Endothelial cell of umbilical vein (primary cell): Measurements from ENCODE around the gene PCMTD2. TPM values are rescaled to one million over a fixed set of nuclear protein-coding genes. Genes with fewer than 3 reads are reported as not detected.

Source experiments
- BruUV-seq: library from RNA; stranded (reverse); fragments of 400-500 nt; replicated peaks from 2 replicates; lab custom pipeline; 2021; lab: Mats Ljungman, UMichigan
- CTCF ChIA-PET: fragments of 300-600, 350-600 bp; sonication (Branson Sonifier 250); formaldehyde crosslinking; loops from one replicate; lab custom pipeline; 2021; ENCODE audit warnings: antibody characterized with exemption, inconsistent platforms; lab: Charles Lee
- POLR2A ChIA-PET: fragments of 300-600, 350-600 bp; sonication (Branson Sonifier 250); formaldehyde crosslinking; loops from one replicate; lab custom pipeline; 2021; ENCODE audit warnings: antibody characterized with exemption, inconsistent platforms; lab: Charles Lee
- DNase-seq: peaks from one replicate; pipeline ENCODE4 v3.0.0-alpha.2; 2011; ENCODE audit warnings: low read depth, low spot score
- FAIRE-seq: peaks from 2 replicates; lab custom pipeline; 2011; peaks lifted over from hg19 to GRCh38; lab: Jason Lieb, UNC
- H2AFZ ChIP-seq: 2 replicates; pipeline ENCODE4 v1.6.0; 2012; ENCODE audit warnings: low read depth, low read length, control low read depth, inconsistent platforms
- H3K27ac ChIP-seq: 2 replicates; pipeline ENCODE4 v1.5.1; 2011; ENCODE audit warnings: low read depth, mild to moderate bottlenecking, control low read depth, low read length, moderate library complexity; ENCODE audit not compliant: insufficient read depth
- H3K27me3 ChIP-seq, 2 experiments: 2 replicates each; pipeline versions ENCODE4 v1.6.0 to v1.6.1; 2011; ENCODE audit warnings: low read length in 2 of 2, mixed read lengths in 1 of 2; ENCODE audit not compliant: control insufficient read depth in 2 of 2, insufficient read depth in 2 of 2
- H3K36me3 ChIP-seq, 2 experiments: 2 replicates in 1 of 2; 3 replicates in 1 of 2; pipeline ENCODE4 v1.5.1; 2011; ENCODE audit warnings: low read length in 2 of 2, mild to moderate bottlenecking in 1 of 2, moderate library complexity in 1 of 2; ENCODE audit not compliant: control insufficient read depth in 2 of 2, insufficient read depth in 2 of 2; ENCODE audit errors: extremely low read depth in 1 of 2
- H3K4me1 ChIP-seq: 3 replicates; pipeline ENCODE4 v1.5.1; 2011; ENCODE audit warnings: mild to moderate bottlenecking, low read length; ENCODE audit not compliant: control insufficient read depth, insufficient read depth; ENCODE audit errors: extremely low read depth
- H3K4me2 ChIP-seq: 2 replicates; pipeline ENCODE4 v1.6.1; 2011; ENCODE audit warnings: low read length, control low read depth, mixed read lengths; ENCODE audit not compliant: insufficient read depth
- H3K4me3 ChIP-seq, 3 experiments: fragments of 200-600 bp in 1 of 3; sonication (generic), shearing (Covaris generic) in 1 of 3; replicated peaks in 1 of 3; 2 replicates each; pipeline ENCODE4 v1.5.1; 2011 to 2016; ENCODE audit warnings: control low read depth in 3 of 3, low read length in 3 of 3, mild to moderate bottlenecking in 2 of 3, inconsistent platforms in 1 of 3, low read depth in 1 of 3, moderate library complexity in 1 of 3; ENCODE audit not compliant: insufficient read depth in 1 of 3
- H3K79me2 ChIP-seq: 2 replicates; pipeline ENCODE4 v1.6.0; 2012; ENCODE audit warnings: low read length, inconsistent platforms; ENCODE audit not compliant: control insufficient read depth, insufficient read depth
- H3K9ac ChIP-seq: replicated peaks from 2 replicates; pipeline ENCODE3; 2011; ENCODE audit warnings: low read length, control low read depth; ENCODE audit not compliant: insufficient read depth; ENCODE audit errors: extremely low read depth
- H3K9me1 ChIP-seq: replicated peaks from 3 replicates; pipeline ENCODE4 v1.6.0; 2011; ENCODE audit warnings: mild to moderate bottlenecking, low read length; ENCODE audit not compliant: control insufficient read depth, insufficient read depth; ENCODE audit errors: extremely low read depth
- H3K9me3 ChIP-seq: replicated peaks from 2 replicates; pipeline ENCODE4 v1.5.1; 2012; ENCODE audit warnings: low read length, inconsistent platforms; ENCODE audit not compliant: control insufficient read depth, insufficient read depth
- H4K20me1 ChIP-seq: replicated peaks from 2 replicates; pipeline ENCODE3; 2011; ENCODE audit warnings: mild to moderate bottlenecking, low read length; ENCODE audit not compliant: control insufficient read depth, insufficient read depth; ENCODE audit errors: extremely low read depth
- CTCF ChIP-seq, 2 donors: IDR thresholded peaks; 1 replicate in 1 of 2; 2 replicates in 1 of 2; pipeline ENCODE4 v1.5.1; 2011; ENCODE audit warnings: low read length in 2 of 2, mild to moderate bottlenecking in 2 of 2, moderate library complexity in 2 of 2, control low read depth in 1 of 2, inconsistent platforms in 1 of 2, low read depth in 1 of 2; ENCODE audit not compliant: insufficient read depth in 1 of 2; ENCODE audit errors: extremely low read depth in 1 of 2
- EZH2 ChIP-seq: IDR thresholded peaks from 2 replicates; pipeline ENCODE4 v1.6.1; 2012; ENCODE audit warnings: borderline replicate concordance, low read depth, mild to moderate bottlenecking, moderate library complexity, low read length, inconsistent platforms; ENCODE audit not compliant: severe bottlenecking
- FOS ChIP-seq: IDR thresholded peaks from 2 replicates; pipeline ENCODE4 v1.6.1; 2011; ENCODE audit warnings: mild to moderate bottlenecking, low read length, moderate library complexity, borderline replicate concordance; ENCODE audit not compliant: insufficient read depth
- GATA2 ChIP-seq: IDR thresholded peaks from 2 replicates; pipeline ENCODE4 v1.7.0; 2011; ENCODE audit warnings: low read depth, mild to moderate bottlenecking, moderate library complexity, mixed read lengths, low read length; ENCODE audit not compliant: insufficient read length, insufficient read depth
- JUN ChIP-seq: IDR thresholded peaks from 2 replicates; pipeline ENCODE4 v1.6.1; 2011; ENCODE audit warnings: borderline replicate concordance, low read depth; ENCODE audit not compliant: insufficient read length, insufficient read depth
- MAX ChIP-seq: IDR thresholded peaks from 2 replicates; pipeline ENCODE4 v1.6.1; 2011; ENCODE audit not compliant: insufficient read depth, insufficient read length
- MYC ChIP-seq: IDR thresholded peaks from one replicate; pipeline ENCODE4 v1.6.1; 2011; ENCODE audit warnings: mild to moderate bottlenecking, low read depth, low read length
- POLR2A ChIP-seq: IDR thresholded peaks from 2 replicates; pipeline ENCODE4 v1.6.1; 2012; ENCODE audit warnings: low read depth, mild to moderate bottlenecking, control low read depth, low read length
- POLR2AphosphoS5 ChIP-seq: IDR thresholded peaks from 2 replicates; pipeline ENCODE4 v1.6.1; 2012; ENCODE audit warnings: low read depth, mild to moderate bottlenecking, control low read depth, low read length, moderate library complexity; ENCODE audit not compliant: insufficient read depth
- dilution Hi-C: fragments of 300-500 bp; cut with MboI; formaldehyde crosslinking; loops from one replicate; pipeline ENCODE4 v1.15.0; 2019; ENCODE audit warnings: low sequenced_read_pairs; ENCODE audit not compliant: extremely low pct_ligation_motif_present
- intact Hi-C: fragments of 100-400 bp; cut with micrococcal nuclease; formaldehyde crosslinking; loops from one replicate; pipeline ENCODE4 v1.10.0; 2022
- polyA plus RNA-seq, 4 experiments: library from polyadenylated mRNA; depleted of rRNA in 3 of 4; stranded (reverse) in 3 of 4; unstranded in 1 of 4; fragments of >200 nt; gene quantifications; 2 replicates each; pipeline versions ENCODE4 v1.2.1 to v1.2.3, GENCODE V29; 2011 to 2012; ENCODE audit warnings: missing spikeins in 1 of 4
- total RNA-seq: library from RNA; stranded (reverse); gene quantifications from 2 replicates; pipeline ENCODE4 v1.2.3, GENCODE V29; 2021

Gene PCMTD2
- total and polyA plus RNA-seq, 2 donors (not counting 3 experiments of a cell fraction or from before 2014, with no cell fraction given): 27.4 to 45.7 TPM

- H3K9me1 ChIP-seq: no peaks in the 10 kb centered on the region
- H4K20me1 ChIP-seq: no peaks in the 10 kb centered on the region
- POLR2A ChIA-PET: no interaction called here
- intact Hi-C loops (no loop called here), dilution Hi-C loops (no loop called here)
- TF ChIP-seq MYC (no peak), GATA2 (no peak), POLR2AphosphoS5 (no peak), MAX (no peak), POLR2A (no peak), EZH2 (no peak), JUN (no peak), CTCF (IDR thresholded peaks at IDR 0.05; ENCODE audit: extremely low read depth in 1 of 2, insufficient read depth in 1 of 2, low read depth in 1 of 2, low read length in 2 of 2) (no peak), FOS (no peak)
- H3K27ac ChIP-seq: no peak overlapping the region
- H3K9ac ChIP-seq: no peak overlapping the region
- no peaks in the 10 kb centered on the region for H3K9me3 ChIP-seq
- no peaks in the 10 kb centered on the region for H3K79me2 ChIP-seq
- BruUV-seq: no TSS peak
- H3K27me3 ChIP-seq: no peaks in the 10 kb centered on the region
- H2AFZ ChIP-seq: no peak overlapping the region
- DNase-seq (no peak), FAIRE-seq (no peak)
- peaks cover 6% of the 10 kb centered on the region for H3K4me1 ChIP-seq
- no peaks in the 10 kb centered on the region for H3K36me3 ChIP-seq
- no peak overlapping the region for H3K4me3 ChIP-seq
- CTCF ChIA-PET: interaction anchor here (1.2 kb wide), 1 partner anchor 12 kb away, joined by 4 read pairs; no protein-coding TSS in a partner anchor
- H3K4me2 ChIP-seq: no peak overlapping the region
Observed at GRCh38 chr20:64228751-64229506, 26.6 kb upstream of the PCMTD2 start.
